Liver (tissue), 9 donors: ENCODE measurements around the gene CDK5RAP2. TPM values are rescaled to one million over a fixed set of nuclear protein-coding genes. Genes with fewer than 3 reads are reported as not detected.

Source experiments
- DNase-seq: peaks from one replicate; pipeline ENCODE4 v3.0.0-alpha.2; 2017; ENCODE audit warnings: low spot score
- H3K27ac ChIP-seq, 2 donors: one replicate each; pipeline ENCODE4 v1.7.0; 2013; ENCODE audit warnings: inconsistent platforms in 2 of 2, low read length in 2 of 2, control low read depth in 1 of 2, low read depth in 1 of 2, mild to moderate bottlenecking in 1 of 2
- H3K27me3 ChIP-seq, 4 donors: one replicate each; pipeline versions ENCODE4 v1.6.1 to v1.7.0; 2013; ENCODE audit warnings: low read length in 3 of 4, inconsistent platforms in 1 of 4, mild to moderate bottlenecking in 1 of 4, moderate library complexity in 1 of 4; ENCODE audit not compliant: control insufficient read depth in 4 of 4, insufficient read depth in 4 of 4
- H3K36me3 ChIP-seq, 4 donors: one replicate each; pipeline versions ENCODE4 v1.6.1 to v1.7.0; 2013; ENCODE audit warnings: low read length in 3 of 4, mild to moderate bottlenecking in 3 of 4, low read depth in 1 of 4, moderate library complexity in 1 of 4; ENCODE audit not compliant: control insufficient read depth in 4 of 4, insufficient read depth in 3 of 4
- H3K4me1 ChIP-seq, 4 donors: one replicate each; pipeline versions ENCODE4 v1.6.1 to v1.7.0; 2013; ENCODE audit warnings: low read length in 3 of 4, mild to moderate bottlenecking in 3 of 4, moderate library complexity in 1 of 4; ENCODE audit not compliant: control insufficient read depth in 4 of 4, insufficient read depth in 4 of 4
- H3K4me3 ChIP-seq, 3 donors: one replicate each; pipeline versions ENCODE4 v1.6.1 to v1.7.0; 2013; ENCODE audit warnings: low read length in 3 of 3, control low read depth in 1 of 3, low read depth in 1 of 3, mild to moderate bottlenecking in 1 of 3
- H3K9ac ChIP-seq, 2 donors: one replicate each; pipeline ENCODE4 v1.7.0; 2013; ENCODE audit warnings: low read length in 2 of 2, mild to moderate bottlenecking in 2 of 2, moderate library complexity in 2 of 2, control low read depth in 1 of 2, low read depth in 1 of 2
- H3K9me3 ChIP-seq, 4 donors: one replicate each; pipeline versions ENCODE4 v1.6.1 to v1.7.0; 2013; ENCODE audit warnings: low read length in 3 of 4; ENCODE audit not compliant: control insufficient read depth in 4 of 4
- EGR1 ChIP-seq, 2 donors: IDR thresholded peaks; 2 replicates each; pipeline ENCODE4 v1.6.1; 2016 to 2018; ENCODE audit warnings: antibody characterized with exemption in 2 of 2, low read depth in 2 of 2
- GABPA ChIP-seq, 2 donors: IDR thresholded peaks in 1 of 2; conservative IDR thresholded peaks in 1 of 2; 2 replicates each; pipeline ENCODE4 v1.6.1; 2016; ENCODE audit warnings: antibody characterized with exemption in 2 of 2, mild to moderate bottlenecking in 1 of 2, moderate library complexity in 1 of 2
- JUND ChIP-seq, 2 donors: IDR thresholded peaks; 2 replicates each; pipeline ENCODE4 v1.6.1; 2016; ENCODE audit warnings: antibody characterized with exemption in 2 of 2
- NR2F2 ChIP-seq: IDR thresholded peaks from 2 replicates; pipeline ENCODE4 v1.6.1; 2016; ENCODE audit warnings: antibody characterized with exemption
- YY1 ChIP-seq: IDR thresholded peaks from 2 replicates; pipeline ENCODE4 v1.6.1; 2016; ENCODE audit warnings: antibody characterized with exemption, mild to moderate bottlenecking
- WGBS: extraction: QIAGEN DNeasy Blood & Tissue Kit; methylation state at CpG from one replicate; pipeline ENCODE4 v1.1.7; 2013; 5-methylcytosine and 5-hydroxymethylcytosine counted together
- polyA plus RNA-seq, 2 donors: library from polyadenylated mRNA; stranded (reverse) in 1 of 2; unstranded in 1 of 2; fragments of 200-250 nt in 1 of 2; fragments of >200 nt in 1 of 2; fragmentation: Nextera tagmentation in 1 of 2; extraction: Ambion mirVana in 1 of 2; gene quantifications; one replicate each; pipeline versions ENCODE4 v1.2.1 to v1.2.3, GENCODE V29; 2013 to 2015
- total RNA-seq, 2 donors: library from RNA; depleted of rRNA; stranded (reverse); fragments of >200 nt; gene quantifications; one replicate each; pipeline ENCODE4 v1.2.3, GENCODE V29; 2014
- TF ChIP-seq, protein P1 (sequence below): fragments of 150-350 bp; IDR thresholded peaks from 2 replicates; pipeline ENCODE4 v1.5.1; 2017; ENCODE audit warnings: improper control_type of control experiment, low read depth, low read length; ENCODE audit not compliant: missing input control
- TF ChIP-seq, protein P2 (sequence below): IDR thresholded peaks from 2 replicates; pipeline ENCODE4 v1.6.1; 2016; ENCODE audit warnings: antibody characterized with exemption
- TF ChIP-seq, protein P3 (sequence below): IDR thresholded peaks from 2 replicates; pipeline ENCODE4 v1.6.1; 2016; ENCODE audit warnings: antibody characterized with exemption
- TF ChIP-seq, protein P4 (sequence below): IDR thresholded peaks from 2 replicates; pipeline ENCODE4 v1.6.1; 2016; ENCODE audit warnings: antibody characterized with exemption
- TF ChIP-seq, protein P5 (sequence below): IDR thresholded peaks from 2 replicates; pipeline ENCODE4 v1.6.1; 2016; ENCODE audit warnings: antibody characterized with exemption, mild to moderate bottlenecking
- donor health status: healthy.
- donor health status: healthy.
- donor health status: healthy.
- donor health status: healthy.
- donor health status: healthy.

CDK5RAP2 gene
- total and polyA plus RNA-seq, 4 donors: 11.7 to 38.9 (median 21.7) TPM

DNA sequence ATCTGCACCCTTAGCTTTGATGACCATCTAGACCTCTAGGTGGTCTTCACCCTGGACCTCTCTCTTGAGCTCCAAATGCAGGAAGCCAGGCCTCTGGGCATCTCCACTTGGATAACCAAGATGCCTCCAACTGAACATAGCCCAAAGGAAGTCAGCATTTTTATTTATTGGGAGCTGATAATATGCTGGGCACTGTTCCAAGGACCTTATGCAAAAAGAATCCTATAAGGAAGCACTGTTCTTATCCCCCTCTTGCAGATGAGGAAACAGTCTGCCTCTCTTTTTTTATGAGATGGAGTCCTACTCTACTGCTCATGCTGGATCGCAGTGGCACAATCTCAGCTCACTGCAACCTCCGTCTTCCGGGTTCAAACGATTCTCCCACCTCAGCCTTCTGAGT is 219.9 kb downstream of the CDK5RAP2 start:
- H3K36me3 ChIP-seq: no peaks in the 10 kb centered on the region
- no peaks in the 10 kb centered on the region for H3K27me3 ChIP-seq
- no peak for DNase-seq
- no peaks in the 10 kb centered on the region for H3K9me3 ChIP-seq
- no peak overlapping the region for H3K27ac ChIP-seq
- no peaks in the 10 kb centered on the region for H3K4me1 ChIP-seq
- WGBS: 91% methylated on average over 4 of the region's 4 CpGs
- no peak overlapping the region for H3K4me3 ChIP-seq
- no peak overlapping the region for H3K9ac ChIP-seq
- TF ChIP-seq GABPA (IDR thresholded peaks at IDR 0.05 in 1 of 2, conservative IDR thresholded peaks at IDR 0.05 in 1 of 2): no peak
- TF ChIP-seq, protein P1, sequence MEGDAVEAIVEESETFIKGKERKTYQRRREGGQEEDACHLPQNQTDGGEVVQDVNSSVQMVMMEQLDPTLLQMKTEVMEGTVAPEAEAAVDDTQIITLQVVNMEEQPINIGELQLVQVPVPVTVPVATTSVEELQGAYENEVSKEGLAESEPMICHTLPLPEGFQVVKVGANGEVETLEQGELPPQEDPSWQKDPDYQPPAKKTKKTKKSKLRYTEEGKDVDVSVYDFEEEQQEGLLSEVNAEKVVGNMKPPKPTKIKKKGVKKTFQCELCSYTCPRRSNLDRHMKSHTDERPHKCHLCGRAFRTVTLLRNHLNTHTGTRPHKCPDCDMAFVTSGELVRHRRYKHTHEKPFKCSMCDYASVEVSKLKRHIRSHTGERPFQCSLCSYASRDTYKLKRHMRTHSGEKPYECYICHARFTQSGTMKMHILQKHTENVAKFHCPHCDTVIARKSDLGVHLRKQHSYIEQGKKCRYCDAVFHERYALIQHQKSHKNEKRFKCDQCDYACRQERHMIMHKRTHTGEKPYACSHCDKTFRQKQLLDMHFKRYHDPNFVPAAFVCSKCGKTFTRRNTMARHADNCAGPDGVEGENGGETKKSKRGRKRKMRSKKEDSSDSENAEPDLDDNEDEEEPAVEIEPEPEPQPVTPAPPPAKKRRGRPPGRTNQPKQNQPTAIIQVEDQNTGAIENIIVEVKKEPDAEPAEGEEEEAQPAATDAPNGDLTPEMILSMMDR: no peak
- no peak for TF ChIP-seq JUND (IDR thresholded peaks at IDR 0.05)
- TF ChIP-seq, protein P2, sequence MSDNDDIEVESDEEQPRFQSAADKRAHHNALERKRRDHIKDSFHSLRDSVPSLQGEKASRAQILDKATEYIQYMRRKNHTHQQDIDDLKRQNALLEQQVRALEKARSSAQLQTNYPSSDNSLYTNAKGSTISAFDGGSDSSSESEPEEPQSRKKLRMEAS: no peak
- TF ChIP-seq EGR1 (IDR thresholded peaks at IDR 0.05; ENCODE audit: low read depth in 2 of 2): no peak
- TF ChIP-seq NR2F2: no peak
- no peak for TF ChIP-seq YY1
- TF ChIP-seq, protein P3, sequence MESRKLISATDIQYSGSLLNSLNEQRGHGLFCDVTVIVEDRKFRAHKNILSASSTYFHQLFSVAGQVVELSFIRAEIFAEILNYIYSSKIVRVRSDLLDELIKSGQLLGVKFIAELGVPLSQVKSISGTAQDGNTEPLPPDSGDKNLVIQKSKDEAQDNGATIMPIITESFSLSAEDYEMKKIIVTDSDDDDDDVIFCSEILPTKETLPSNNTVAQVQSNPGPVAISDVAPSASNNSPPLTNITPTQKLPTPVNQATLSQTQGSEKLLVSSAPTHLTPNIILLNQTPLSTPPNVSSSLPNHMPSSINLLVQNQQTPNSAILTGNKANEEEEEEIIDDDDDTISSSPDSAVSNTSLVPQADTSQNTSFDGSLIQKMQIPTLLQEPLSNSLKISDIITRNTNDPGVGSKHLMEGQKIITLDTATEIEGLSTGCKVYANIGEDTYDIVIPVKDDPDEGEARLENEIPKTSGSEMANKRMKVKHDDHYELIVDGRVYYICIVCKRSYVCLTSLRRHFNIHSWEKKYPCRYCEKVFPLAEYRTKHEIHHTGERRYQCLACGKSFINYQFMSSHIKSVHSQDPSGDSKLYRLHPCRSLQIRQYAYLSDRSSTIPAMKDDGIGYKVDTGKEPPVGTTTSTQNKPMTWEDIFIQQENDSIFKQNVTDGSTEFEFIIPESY: no peak
- TF ChIP-seq, protein P4, sequence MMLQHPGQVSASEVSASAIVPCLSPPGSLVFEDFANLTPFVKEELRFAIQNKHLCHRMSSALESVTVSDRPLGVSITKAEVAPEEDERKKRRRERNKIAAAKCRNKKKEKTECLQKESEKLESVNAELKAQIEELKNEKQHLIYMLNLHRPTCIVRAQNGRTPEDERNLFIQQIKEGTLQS: no peak

DNA sequence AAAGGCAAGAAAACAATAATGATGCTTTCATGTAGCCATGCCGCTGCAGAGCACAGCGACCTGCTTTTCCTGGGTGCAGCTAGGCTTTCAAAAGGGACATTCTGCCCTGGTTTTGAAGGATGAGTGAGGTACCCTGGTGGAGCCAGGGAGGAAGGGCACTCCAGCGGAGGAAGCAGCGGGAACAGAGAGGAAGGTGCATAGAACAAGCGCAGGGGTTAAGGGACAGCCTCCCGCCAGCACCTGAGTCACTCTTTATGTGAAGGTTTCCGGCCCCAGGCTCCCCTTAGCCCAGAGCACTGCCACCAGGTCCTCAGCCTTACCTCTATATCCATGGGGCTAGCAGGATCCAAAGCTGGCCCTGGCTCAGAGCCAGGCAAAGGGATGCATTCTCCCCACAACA is 221.1 kb downstream of the CDK5RAP2 start:
- H3K9me3 ChIP-seq: no peaks in the 10 kb centered on the region
- no peak for TF ChIP-seq EGR1 (IDR thresholded peaks at IDR 0.05; ENCODE audit: low read depth in 2 of 2)
- TF ChIP-seq, protein P4: no peak
- no peak for TF ChIP-seq NR2F2
- TF ChIP-seq, protein P5, sequence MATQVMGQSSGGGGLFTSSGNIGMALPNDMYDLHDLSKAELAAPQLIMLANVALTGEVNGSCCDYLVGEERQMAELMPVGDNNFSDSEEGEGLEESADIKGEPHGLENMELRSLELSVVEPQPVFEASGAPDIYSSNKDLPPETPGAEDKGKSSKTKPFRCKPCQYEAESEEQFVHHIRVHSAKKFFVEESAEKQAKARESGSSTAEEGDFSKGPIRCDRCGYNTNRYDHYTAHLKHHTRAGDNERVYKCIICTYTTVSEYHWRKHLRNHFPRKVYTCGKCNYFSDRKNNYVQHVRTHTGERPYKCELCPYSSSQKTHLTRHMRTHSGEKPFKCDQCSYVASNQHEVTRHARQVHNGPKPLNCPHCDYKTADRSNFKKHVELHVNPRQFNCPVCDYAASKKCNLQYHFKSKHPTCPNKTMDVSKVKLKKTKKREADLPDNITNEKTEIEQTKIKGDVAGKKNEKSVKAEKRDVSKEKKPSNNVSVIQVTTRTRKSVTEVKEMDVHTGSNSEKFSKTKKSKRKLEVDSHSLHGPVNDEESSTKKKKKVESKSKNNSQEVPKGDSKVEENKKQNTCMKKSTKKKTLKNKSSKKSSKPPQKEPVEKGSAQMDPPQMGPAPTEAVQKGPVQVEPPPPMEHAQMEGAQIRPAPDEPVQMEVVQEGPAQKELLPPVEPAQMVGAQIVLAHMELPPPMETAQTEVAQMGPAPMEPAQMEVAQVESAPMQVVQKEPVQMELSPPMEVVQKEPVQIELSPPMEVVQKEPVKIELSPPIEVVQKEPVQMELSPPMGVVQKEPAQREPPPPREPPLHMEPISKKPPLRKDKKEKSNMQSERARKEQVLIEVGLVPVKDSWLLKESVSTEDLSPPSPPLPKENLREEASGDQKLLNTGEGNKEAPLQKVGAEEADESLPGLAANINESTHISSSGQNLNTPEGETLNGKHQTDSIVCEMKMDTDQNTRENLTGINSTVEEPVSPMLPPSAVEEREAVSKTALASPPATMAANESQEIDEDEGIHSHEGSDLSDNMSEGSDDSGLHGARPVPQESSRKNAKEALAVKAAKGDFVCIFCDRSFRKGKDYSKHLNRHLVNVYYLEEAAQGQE: no peak
- TF ChIP-seq, protein P2: no peak
- H3K9ac ChIP-seq: no peak overlapping the region
- DNase-seq: no peak
- H3K36me3 ChIP-seq: no peaks in the 10 kb centered on the region
- H3K27me3 ChIP-seq: no peaks in the 10 kb centered on the region
- H3K27ac ChIP-seq: no peak overlapping the region
- H3K4me3 ChIP-seq: no peak overlapping the region
- 97% methylated on average over 7 of the region's 7 CpGs for WGBS
- no peaks in the 10 kb centered on the region for H3K4me1 ChIP-seq
